NCI-H524 treated with DMSO at 0.1 percent for 48 hours (cell line): ENCODE measurements around the gene DENND1A.
A peak's percentile ranks its signal among the peaks of the same experiment; 100 is the strongest.

ENCODE experiments used
- DNase-seq: peaks from one replicate; lab custom pipeline; 2025; lab: John Stamatoyannopoulos, UW

The DENND1A gene

DNA sequence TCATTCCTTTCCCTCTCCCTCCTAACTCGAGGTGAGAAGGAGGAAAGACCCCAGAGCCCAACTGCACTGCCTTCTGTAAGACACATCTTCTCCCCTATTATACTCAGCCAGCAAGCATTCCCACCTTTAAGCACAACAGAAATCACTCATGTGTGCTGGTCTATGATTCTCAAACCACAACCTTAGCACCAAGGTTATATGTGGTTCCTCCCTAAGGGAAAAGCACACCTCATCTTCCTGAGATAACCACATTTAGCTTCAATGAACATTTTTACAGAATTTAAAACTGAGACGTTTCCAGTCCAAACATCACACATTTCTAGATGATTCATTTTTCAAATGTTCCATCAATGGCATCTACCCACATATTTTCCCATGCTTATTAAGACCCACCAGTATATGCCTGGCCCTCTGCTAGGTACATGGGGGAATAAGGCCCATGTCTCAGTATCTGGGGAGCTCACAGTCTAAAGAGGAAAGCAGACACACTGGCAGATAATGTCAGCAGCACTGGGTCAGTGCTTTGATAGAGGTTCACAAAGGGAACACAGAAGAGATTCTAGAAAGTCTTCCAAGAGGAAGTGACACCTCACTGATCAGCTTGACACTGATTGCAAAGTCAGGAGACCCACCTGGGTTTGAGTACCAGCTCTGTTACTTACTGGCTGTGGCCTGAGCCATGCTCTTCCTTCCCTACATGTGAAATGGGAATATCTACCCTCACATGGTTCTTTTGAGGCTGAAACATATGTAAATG lies 245.4 kb downstream of the DENND1A start:
- DNase-seq, result no peak

DNA sequence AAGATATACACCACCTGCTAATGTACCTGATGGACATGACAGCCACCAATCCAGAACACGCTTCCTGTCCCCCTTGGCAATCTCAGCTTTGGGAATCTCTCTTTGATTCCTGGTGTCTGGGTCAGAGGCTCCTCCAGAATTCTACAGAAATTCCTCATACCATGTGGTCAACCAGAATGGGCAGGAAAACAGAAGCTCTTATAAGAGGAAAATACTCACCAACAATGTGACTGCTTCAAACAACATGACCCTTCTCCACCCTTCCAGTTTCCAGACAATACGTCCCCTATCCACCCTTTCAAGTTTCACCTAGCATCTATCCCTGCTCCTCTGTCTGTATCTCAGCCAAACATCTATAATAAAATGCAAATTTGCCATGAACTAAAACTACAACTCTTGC lies 247.2 kb downstream of the DENND1A start:
- DNase-seq, result no peak

DNA sequence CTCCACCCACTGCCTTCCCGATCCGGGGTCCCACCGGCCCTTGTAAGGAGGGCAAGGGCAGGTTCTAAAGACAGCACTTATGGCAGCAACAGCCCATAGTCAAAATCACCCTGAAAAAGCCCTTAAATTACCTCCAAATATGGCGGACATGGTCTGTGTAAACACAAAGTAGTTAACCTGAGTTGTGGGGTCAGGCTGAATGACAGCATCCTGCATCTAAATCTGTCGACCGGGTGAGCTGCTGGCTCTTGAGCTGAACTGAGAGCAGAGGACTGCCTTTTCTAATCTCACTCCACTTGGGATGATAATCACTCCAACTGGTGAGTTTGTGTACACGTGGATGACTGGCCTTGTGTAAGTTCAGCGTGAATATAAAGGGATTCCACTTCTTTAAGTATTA lies 249.6 kb downstream of the DENND1A start:
- DNase-seq, result no peak

DNA sequence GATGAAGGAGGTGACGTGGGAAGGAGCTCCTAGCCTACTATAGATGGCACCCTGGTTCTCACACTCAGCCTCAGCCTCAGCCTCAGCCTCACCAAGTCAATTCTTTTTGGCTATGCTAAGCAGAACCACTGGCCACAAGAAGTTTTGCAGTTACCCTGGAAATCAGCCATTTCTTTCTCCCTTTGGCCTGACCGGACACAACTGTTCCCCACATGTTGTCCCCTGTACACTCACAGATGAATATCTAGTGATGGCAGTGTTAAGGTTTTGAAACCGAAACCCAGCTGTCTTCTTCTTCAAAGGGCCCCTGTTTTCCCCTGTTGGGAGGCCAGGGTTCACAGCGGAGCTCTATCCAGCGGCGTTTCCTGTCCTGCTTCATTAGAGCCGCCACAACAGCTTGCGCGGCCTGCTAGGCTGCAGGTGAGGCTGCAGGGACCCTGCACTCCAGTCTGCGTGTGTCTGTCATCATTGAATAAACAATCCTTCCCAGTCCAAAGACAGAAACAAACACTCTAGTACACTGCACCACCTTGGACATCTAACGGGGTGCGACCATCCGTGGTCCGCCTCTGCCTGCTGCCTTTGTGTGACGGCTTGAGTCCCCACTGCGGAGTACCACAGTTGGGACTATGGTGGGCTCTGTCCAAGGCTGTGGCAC lies 250.5 kb downstream of the DENND1A start:
- no peak for DNase-seq

DNA sequence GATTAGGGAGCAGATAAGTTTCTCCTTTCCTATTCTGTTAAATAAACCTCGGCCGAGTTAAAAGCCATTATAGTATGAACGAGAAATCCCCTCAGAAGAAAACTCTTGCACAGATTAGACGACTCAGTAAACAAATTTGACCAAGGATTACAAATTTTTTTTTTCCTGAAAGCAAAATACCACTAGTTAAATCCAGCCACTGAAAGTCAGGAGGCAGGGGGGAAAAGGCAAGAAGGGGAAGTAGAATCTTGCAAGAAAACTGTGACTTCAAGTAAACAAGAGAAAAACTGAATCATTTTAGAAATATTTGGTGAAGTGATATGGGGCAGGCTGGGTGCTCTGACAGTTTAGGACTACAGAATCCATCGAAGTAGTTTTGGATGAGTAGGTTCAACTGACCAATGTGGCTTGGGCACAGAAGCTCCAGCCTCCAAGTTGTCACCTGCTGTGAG lies 251.0 kb downstream of the DENND1A start:
- no peak for DNase-seq

DNA sequence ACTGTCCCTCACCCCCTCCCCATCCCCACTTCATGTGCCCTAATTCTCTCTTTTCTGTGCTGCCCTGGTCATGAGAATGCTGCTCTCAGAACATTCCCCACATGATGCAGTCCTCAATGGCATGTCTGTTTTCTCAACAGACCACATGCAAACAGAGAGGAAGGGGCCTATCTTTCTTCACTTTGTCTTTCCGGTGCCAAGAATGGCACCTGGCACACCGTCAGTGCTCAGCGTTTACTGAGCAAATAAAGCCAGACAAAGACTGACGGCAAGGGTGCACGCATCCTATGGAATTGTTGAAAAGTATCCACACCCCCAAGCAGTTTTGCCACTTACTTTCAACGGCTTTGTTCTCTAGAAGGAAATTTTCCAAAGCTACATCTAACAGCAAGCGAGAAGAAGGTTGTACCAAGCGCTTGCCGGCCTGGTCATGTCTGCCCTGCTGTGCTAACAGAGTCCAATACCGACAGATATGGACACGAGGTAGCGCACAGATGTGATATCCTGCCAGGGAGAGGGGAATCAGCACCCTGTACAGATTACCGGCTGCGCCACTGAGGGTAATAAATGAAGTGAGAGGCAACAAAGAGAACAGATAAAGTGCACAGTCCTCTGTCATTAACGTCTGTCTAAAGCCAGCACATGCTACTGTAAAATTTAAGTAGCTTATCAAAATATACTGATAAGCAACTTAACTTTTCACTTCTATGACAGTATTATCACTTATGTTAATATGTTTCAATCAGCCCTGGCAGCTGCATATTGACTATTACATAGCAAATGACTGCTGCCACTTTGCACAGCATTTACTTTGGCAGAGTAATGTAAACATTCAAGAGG lies 251.7 kb downstream of the DENND1A start:
- DNase-seq, result peak; percentile 81

DNA sequence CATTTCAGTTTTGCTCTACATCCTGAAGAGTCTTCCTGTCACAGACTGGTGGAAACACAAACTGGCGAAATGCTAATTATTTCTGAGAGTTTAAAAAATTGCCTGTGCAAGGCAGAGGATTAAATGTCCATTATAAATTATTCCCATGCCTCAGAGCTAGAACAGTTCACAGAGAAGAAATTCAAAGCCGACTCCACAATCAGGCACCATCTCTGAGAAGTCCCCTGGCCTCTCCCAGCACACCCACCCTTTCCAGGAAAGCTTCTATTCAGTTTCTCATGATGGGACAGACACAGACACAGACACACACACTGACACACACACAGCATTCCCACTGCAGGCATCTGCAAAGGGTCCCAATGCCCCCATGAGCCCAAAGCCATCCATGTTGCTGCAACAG lies 253.1 kb downstream of the DENND1A start:
- DNase-seq, result no peak

DNA sequence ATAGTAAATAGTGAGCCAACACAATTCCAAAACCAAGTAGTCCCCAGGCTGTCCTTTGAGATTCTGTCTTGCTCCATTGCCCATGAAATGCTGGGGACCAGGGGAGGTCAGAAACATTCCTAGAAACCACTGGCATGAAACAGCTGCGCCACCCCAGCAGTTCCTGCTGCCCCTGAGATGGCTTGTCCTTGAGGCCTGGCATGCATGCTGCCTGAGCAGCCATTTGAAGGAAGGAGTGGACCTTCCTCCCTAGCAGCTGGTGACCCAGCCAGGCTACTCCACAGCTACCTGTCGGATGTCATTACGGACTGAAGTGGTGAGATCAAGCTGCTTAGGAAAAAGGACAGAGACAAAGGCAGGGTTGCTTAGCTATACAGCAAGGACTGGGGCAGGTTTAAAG lies 260.6 kb downstream of the DENND1A start:
- DNase-seq, result peak; percentile 69

DNA sequence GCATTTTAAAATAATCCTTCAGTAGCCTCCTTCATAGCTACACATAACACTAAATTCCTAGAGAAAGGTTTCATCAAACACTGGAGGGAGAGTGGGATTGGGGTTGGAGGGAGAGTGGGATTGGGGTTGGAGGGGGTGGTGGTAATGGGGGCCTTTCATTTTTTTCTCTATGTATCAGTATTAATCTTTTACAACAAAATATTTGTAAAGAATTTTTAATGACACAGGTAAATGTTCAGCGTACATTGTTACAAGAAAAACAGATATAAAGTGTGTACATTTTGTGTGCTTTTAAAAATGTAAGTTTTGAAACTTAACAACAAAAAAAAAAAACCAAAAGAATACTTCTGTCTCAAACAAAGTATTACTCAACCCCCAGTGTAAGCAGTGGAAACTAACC lies 266.4 kb downstream of the DENND1A start:
- no peak for DNase-seq

DNA sequence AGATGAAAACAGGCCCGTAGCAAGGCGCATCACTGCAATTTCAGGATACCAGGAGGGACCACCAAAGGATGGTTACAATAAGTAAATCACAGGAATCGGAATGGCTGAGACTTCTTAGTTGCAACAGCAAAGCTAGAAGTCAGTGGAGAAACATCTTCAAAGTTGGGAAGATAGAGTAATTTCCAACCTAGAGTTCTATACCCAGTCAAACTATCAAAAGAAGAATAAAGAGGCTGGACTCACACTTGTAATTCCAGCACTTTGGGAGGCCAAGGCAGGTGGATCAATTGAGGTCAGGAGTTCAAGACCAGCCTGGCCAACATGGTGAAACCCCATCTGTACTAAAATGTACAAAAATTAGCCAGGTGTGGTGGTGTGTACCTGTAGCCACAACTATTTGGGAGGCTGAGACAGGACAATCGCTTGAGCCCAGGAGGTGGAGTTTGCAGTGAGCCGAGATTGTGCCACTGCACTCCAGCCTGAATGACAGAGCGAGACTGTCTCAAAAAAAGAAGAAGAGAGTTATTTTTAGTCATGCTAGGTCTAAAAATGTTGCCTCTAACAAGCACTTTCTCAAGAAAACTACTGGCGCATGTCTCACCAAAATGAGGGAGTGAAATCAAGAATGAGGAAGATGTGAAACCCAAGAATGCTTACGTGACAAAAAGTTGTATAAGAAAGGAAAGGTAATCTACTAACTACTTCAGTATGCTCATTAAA lies 267.7 kb downstream of the DENND1A start:
- no peak for DNase-seq

DNA sequence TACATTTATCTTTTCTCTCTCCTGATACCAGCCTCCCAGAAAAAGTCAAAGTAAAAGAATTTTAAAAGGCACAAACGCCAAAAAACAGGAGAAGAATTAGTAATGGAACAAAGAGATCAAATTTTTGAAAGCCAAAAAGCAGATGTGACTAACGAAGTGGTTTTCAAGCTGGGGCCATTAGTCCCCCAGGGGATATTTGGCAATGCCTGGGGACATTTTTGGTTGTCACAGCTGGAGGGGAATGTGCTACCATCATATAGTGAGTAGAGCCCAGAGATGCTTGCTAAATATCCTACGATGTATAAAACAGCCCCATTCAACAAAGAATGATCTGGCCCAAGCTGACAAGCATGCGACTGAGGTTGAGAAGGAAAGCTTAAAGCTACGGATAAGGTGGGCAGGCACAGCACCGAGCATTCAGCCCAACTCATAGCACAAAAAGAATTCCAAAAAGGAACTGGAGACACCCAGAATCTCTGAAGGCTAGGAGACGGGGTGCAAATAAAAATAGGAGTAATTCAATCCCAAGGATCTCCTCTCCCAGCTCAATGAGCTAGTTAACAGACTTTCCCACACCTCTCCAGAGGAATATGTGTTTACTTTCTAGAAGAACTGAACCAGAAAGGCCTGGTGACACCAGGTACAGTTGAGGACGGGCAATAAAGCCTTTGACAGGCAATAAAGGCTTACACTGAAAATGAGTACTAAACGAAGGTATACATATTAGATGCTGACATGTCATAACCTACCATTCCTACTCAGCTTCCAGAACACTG lies 269.0 kb downstream of the DENND1A start:
- no peak for DNase-seq

DNA sequence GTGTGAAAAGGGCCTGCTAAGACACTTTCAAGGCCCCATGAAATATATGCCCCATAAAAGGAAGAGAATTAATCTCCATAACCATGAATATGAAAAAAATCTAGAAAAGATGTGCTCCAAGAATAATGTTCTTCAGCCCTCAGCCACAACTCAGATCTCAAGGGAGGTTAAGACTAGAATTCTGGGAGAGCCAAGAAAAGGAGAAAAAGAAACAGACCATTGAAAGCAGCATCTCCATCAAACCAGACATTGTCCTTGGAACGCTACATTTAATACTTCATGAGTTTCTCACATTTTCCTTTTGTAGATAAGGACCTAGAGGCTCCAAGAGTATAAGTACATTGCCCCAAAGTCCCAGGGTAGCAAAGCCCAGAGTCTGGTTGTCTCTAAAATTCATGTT lies 270.6 kb downstream of the DENND1A start:
- no peak for DNase-seq

DNA sequence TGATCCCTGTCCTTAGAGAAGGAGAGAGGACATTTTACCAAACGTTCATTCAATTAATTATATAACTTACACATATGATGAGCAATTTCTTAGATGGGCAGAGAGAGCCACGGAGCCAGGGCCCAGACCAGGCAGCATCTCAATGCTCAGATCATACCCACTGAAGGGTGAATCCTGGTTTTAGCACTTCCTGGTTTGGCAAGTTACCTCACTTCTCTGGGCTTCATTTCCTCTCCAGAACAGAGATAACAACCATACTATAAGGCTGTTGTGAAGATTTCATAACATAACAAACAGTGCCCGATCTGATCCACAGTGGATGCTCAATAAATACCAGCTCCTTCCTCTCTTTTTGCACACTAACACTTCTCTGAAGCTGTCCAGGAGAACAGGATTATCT lies 271.1 kb downstream of the DENND1A start:
- DNase-seq, result no peak

DNA sequence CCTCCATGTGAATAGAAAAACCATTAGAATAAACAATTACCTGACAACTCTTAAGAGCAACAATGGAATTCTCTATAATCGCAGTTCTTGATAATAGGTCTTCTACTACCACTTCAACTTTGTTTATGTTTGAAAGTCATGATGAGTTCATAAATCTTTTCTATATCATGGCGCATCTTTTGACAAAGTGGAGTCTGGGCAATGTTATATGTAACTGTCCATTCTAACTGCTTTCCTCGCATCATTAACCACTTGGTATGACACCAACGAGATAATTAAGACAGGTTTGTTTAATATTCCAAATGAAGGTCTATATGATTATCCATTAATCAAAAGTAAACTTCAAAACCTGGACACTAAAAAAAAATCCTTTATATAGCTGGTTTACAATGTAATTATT lies 272.0 kb downstream of the DENND1A start:
- no peak for DNase-seq

DNA sequence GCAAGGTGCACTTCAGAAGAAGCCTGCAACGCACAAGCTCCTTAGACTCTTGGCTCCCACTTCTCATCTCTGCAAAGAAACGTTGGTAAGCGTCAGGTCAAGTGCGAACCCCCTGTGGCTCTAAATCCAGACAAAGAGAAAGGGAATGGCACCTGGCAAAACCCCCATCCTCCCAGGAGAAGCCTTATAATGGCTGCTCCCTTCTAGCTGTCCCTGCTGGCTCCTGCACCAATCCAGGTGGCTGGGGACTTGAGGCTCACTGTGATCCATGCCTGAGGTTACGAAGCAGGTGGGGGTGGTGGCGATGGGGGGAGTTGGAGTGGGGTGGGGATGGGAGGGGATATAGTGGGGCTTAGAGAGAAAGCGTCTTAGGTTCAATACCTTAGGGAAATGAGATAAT lies 272.8 kb downstream of the DENND1A start:
- peak; percentile 100 for DNase-seq

DNA sequence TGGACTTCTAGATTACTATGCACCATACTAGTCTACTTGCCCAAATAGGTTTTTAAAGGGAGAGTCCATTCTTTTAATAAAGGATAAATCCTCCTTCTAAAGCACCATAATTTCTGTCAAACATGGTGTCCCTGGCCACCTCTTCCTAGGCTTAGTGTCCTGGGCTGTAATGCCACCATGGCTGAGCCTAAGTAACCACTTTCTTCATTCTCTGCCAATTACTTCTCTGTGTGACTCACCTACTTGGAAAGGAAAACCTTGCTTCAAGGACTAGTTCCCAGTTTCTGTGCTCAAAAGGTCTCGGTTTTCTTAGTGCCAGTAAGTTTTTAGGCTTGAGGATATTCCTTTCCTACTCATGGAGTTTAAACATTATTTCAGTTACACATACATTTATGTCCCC lies 273.4 kb downstream of the DENND1A start:
- DNase-seq, result no peak

DNA sequence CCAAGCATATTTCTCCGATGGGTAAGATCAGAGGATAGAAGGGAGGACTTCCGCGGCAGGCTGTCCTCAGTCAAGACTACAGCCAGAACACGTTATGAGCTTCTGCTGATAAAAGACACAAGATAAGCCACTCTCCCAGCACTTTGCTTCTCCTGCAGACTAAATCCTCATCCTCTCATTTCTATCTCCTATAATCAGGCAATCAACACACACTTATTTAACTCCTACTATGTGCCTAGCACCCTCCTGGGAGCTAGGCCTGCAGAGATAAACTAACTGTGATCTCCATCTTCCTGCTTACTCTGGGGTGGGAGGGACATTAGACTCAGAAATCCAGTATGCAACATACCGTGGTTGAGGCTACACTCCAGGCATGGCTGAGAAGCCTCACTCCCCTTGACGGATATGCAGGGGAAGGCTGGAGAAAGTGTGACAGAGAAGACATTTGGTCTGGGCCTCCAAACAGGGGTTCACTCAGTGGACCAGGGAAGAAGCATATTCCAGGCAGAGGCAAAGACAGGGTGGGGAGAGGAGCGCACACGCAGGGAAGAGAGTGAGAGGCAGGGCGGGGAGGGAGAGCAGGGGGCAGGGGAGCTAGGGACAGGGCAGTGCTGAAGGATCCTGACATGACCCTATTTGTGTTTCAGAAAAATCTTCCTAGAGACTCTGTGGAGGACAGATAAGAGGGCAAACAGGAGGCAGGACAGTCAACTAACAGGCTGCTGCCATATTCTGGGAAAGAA lies 274.1 kb downstream of the DENND1A start:
- no peak for DNase-seq

DNA sequence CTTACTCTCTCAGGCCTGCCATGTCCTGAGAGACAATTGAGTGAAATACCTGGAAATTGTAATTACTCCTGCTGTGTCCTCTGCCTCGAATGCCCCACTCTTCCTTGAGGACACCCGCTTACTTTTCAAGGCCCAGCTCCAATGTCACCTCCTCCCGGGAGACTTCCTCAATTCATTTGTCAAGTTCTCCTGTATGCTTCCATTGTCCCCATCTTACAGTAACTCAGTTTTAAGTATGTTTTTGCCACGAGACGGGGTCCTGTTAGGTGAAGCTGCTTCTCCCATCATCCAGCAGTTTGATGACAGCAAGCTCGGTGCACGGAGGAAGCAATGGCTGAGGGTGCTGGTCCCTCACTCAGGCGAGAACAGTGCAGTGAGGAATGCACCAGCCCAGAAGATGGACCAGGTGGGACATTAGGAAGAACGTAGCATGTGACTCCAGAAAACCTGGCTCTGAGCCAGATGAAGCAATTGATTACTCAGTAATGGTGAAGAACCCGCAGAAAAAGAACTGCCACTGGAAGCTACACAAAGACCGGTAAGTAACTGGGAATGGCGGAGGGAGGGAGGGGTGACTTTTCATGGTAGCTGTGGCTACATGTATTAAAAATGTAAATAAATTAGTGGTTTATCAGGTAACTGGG lies 274.8 kb downstream of the DENND1A start:
- no peak for DNase-seq

DNA sequence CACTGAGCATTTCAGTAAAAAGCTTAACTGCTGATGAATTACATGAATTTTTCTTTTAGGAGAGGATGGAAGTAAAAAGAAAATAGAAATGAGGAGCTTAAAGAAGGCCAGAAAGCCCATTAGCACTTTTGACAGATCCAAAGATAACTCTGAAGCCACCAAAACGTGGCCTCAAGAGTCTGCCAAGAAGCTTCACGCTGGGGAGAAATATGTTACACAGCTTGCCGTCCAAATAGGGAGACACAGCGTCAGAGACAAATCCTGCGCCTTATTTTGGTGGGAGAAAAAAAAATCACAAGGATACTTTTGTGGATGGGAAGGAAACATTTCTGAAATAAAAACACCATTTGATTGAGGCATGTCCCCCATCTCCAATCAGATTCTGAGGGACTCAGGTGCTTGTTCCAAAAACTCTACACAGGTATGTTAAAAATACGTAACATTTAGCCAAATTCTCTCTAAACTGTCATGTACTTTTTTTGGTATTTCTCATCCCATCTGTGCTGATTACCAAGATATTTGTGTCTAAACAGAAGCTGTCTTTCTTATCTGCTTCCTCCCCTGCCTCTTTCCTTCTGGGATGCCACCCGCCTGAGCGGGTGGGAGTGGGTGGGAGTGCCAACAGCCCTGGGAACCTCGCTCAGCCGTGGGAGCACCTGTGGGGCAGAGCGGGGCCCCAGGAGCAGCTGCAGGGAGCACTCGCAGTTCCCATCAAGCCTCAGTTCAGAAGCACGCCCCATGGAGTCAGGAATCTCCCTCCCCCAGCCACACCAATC lies 275.5 kb downstream of the DENND1A start:
- DNase-seq, result no peak
